OCI-LY3 (cell line): ENCODE results near the gene ZMIZ1.

Experiments used
- CTCF ChIP-seq: fragments of 200-600, 300-600 bp; sonication (generic); IDR thresholded peaks from 2 replicates; pipeline ENCODE4 v1.5.1; 2014; ENCODE audit warnings: antibody characterized with exemption, low read length, low read depth
- EZH2phosphoT487 ChIP-seq: fragments of 200-600 bp; shearing (Covaris generic); IDR thresholded peaks from 2 replicates; pipeline ENCODE4 v1.6.1; 2018; ENCODE audit warnings: antibody characterized with exemption, mixed run types, low read depth

GRCh38 chr10:79152423-79152817, 83.7 kb downstream of the ZMIZ1 start:
- no peak for TF ChIP-seq CTCF
- TF ChIP-seq EZH2phosphoT487 = no peak
